Activated CD4-positive, CD25-positive, alpha-beta regulatory T cell treated with anti-CD3 and anti-CD28 coated beads, Interleukin-2, amount 50 U/mL, for 24 hours (primary cell): ENCODE data around the gene ATXN1L.
"Not testable (repeated sequence)": the region's sequence is repeated elsewhere in the genome, so short reads cannot be mapped to it uniquely, and the experiment has no call there.

Experiments
- ATAC-seq, 2 donors: fragments of 150-1000 bp; cut with Tn5 transposase; one replicate each; pipeline ENCODE4 v1.10.0; 2021; ENCODE audit warnings: mild to moderate bottlenecking in 1 of 2, moderate library complexity in 1 of 2

ATXN1L gene

GRCh38 chr16:71894229-71894920 is 48.6 kb downstream of the ATXN1L start:
- no peak for ATAC-seq

GRCh38 chr16:71894921-71895678 is 49.3 kb downstream of the ATXN1L start, which contains the start of gene IST1:
Gene IST1 (plus strand): TSS chr16:71895531. CDS start chr16:71915641, 20,110 bp downstream.
- ATAC-seq = peak; percentile 93 to 94

GRCh38 chr16:71895679-71896365 is 50.0 kb downstream of the ATXN1L start:
- ATAC-seq = peak; percentile 7 to 31

DNA sequence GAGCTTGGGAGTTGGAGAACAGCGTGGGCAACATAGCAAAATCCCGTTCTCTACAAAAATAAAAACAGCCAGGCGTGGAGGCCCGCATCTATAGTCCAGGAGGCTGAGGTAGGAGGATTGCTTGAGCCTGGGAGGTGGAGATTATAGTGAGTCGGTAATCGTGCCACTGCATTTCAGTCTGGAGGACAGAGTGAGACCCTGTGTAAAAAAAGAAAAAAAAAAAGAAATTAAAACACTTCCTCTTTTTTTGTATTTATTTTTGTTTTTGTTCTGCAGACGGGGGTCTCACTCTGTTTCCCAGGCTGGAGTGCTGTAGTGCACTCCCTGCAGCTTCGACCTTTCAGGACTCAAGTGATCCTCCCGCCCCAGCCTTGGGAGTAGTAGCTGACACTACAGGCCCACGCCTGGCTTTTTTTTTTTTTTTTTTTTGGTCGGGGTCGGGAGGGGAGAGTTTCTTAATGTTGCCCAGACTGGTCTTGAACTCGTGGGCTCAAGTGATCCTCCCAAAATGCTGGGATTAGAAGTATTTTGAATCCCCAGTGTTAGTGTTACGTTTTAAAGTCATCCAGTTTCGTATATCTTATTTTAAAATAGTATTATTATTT is 51.1 kb downstream of the ATXN1L start:
- no peak for ATAC-seq

DNA sequence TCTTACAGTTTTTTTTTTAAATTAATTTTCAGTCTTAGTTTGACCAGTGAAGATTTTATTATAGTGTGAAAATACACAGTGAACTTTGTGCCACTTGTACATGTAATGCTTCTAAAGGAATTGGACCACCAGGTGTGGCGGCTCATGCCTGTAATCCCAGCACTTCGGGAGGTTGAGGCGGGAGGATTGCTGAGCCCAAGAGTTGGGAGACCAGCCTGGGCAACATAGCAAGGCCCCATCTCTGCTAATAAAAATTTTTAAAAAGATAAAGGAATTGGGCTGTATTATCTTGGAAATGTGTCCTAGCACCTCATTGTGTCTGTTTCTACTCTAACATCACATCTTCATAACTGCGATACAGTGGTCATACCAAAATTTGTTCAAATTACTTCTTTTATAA is 53.4 kb downstream of the ATXN1L start:
- ATAC-seq = no peak

- no peak for ATAC-seq
Observed at GRCh38 chr16:71902656-71903365, 57.0 kb downstream of the ATXN1L start.

GRCh38 chr16:71903608-71904007 is 57.8 kb downstream of the ATXN1L start:
- no peak for ATAC-seq

GRCh38 chr16:71904239-71904638 is 58.5 kb downstream of the ATXN1L start:
- no peak for ATAC-seq

DNA sequence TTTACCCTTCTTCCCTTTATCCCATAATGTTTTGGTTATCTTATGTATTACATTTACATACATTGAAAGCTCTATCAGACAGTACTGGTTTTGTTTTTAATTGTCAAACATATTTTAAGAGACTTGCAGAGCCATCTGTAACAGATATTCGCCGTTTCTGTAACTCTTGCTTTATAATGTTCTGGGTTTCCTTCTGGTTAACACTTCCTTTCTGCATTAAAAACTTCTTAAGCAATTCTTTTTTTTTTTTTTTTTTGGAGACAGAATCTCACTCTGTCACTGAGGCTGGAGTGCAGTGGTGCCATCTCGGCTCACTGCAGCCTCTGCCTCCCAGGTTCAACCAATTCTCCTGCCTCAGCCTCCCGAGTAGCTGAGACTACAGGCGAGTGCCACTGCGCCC is 60.0 kb downstream of the ATXN1L start:
- not testable (repeated sequence) for ATAC-seq
